GM12874 (cell line): ENCODE measurements around the gene YAP1.

Experiments used
- CTCF ChIP-seq: IDR thresholded peaks from 2 replicates; pipeline ENCODE4 v1.5.1; 2011; ENCODE audit warnings: low read depth, mild to moderate bottlenecking, control low read depth, low read length, moderate library complexity; ENCODE audit not compliant: insufficient read depth

The YAP1 gene

GRCh38 chr11:102204174-102204573 is 93.9 kb downstream of the YAP1 start:
- TF ChIP-seq CTCF = no peak

- TF ChIP-seq CTCF = no peak
These were observed 95.6 kb downstream of the YAP1 start for GRCh38 chr11:102205805-102206204.

- no peak for TF ChIP-seq CTCF
These were observed 98.6 kb downstream of the YAP1 start for GRCh38 chr11:102208835-102209234.

GRCh38 chr11:102214623-102215022 is 104.4 kb downstream of the YAP1 start:
- no peak for TF ChIP-seq CTCF

GRCh38 chr11:102216433-102217075 is 106.3 kb downstream of the YAP1 start:
- no peak for TF ChIP-seq CTCF

- TF ChIP-seq CTCF = no peak
These were observed 110.7 kb downstream of the YAP1 start for GRCh38 chr11:102220728-102221467.

GRCh38 chr11:102223859-102224258 is 113.6 kb downstream of the YAP1 start:
- no peak for TF ChIP-seq CTCF
